NK-92 treated with Interleukin-12 subunit alpha and Interleukin-12 subunit beta, amount 100 ng/mL, for 24 hours (cell line): Measurements from ENCODE around the gene HDAC4.

Experiments used
- DNase-seq: peaks from one replicate; lab custom pipeline; 2025; lab: John Stamatoyannopoulos, UW

Gene HDAC4

DNA sequence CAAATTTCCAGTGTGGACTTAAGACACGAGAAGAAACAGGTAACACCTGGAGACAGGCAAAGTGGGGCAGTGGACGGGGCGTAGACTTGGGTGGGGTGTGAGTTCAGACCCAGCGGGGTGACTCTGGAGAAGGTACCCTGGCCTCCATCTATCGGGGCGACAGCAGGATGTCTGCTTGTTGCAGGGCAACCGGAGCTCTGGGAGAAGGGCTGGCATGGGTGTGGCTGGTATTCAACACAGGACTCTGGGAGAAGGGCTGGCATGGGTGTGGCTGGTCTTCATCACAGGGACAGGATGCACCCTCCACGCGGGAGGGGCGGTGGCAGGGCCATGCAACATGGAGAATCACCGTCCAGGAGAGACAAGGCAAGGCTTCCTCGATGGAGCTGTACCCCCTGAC, 198.5 kb downstream of the HDAC4 start:
- no peak for DNase-seq

DNA sequence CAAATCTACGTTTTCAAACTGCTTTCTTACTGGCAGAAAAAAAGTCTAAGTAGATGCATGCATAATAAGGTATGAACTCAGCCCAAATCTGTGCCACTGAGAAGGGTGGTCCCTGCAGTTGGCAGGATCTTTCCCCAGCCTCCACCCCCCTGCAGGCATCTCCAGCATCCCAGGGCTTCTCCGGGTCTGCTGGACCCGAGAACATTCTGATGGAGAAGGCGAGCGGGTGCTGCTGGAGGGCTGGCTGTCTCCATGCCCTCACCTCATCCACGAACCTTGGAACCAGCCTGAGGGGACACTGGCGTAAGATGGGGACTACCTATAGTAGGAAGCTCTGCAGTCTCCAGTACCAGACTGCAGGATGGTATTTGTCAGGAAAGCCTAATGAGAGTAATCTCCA, 198.9 kb downstream of the HDAC4 start:
- DNase-seq, result no peak

GRCh38 chr2:239201531-239201876, 199.3 kb downstream of the HDAC4 start:
- DNase-seq, result no peak

DNA sequence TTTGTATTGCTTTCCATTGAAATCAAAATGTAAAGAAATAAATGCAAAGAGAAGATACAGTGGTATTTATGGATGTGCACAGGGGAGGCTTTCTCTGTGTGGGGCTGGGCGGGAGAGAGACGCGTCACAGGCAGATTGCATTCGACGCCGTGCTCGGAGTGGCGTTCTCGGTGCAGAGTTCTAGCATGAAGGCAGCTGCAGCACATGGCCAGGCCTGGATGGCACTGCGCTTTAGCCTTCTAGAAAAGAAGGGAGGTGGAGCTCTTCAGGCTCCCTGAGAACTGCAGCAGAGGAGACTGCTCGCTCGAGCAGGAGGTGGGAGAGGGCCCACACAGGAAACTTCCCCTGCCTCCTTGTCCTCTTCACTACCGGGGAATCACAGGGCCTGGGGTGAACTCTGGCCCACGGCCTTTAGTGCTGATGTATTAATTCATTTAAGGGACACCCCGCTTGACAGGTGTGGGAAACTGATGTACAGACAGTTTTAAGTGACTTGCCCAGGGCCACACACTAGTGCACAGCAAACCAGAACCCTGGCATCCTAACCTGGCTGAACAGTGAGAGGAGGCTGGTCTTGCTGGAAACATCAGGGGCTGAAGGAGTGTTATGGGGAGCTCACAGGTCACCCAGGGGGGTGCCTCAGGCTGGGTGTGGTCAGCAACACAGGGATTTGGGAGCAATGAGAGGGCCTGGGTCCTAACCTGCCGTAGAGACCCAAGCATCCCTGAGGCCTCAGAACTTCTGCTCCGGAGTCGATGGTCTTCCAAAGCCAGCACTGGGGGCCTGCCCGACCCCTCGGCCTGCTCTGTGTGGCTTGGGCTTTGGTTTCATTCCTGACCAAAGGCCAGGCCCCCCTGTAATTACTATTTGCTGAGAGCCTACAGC, 199.9 kb downstream of the HDAC4 start:
- DNase-seq, result no peak

- DNase-seq, result no peak
Observed at GRCh38 chr2:239199041-239199768, 201.6 kb downstream of the HDAC4 start.

- DNase-seq, result no peak
Observed at GRCh38 chr2:239198221-239198620, 202.6 kb downstream of the HDAC4 start.

DNA sequence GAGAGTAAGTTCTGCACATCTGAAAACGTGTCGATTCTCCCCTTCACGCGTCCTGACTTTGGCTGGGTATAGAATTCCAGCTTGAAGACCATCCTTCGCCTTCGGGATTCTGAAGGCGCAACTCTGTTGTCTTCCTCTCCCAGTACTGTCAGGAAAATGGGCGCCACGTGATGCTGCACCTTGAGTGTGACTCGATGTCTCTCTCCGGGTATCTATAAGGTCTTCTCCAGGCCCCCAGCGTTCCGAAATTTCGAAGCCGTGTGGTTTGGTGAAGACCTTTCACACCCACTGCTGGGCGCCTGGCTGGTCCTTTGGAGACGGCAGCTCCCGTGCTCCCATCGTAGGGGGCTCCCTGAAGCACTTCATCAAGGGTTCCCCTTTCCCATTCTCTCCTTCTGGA, 203.7 kb downstream of the HDAC4 start:
- no peak for DNase-seq

DNA sequence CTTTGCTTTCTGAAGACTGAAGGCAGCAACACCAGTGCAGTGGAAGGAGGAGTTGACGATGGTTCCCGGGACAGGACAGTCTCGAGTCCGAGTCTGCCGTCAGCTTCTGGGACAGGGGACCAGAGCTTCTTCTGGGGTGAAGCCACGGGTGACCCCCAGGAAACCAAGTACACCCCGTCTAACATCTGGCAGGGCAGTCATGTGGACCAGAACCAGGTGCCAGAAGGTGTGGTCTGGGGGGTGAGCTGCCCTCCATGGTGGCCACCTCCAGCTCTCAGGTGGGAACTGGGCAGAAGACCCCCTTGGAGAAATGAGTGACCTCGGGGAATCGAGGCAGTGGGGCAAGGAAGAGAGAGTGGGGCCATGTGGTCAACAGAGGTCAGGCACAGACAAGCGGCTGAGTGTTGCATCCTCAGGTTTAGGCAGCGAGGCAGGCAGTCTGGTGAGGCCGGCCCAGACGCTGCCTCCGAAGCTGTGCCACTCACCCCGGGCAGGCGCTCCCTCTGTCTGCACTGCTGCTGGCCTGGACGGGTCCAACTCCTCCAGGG, 204.3 kb downstream of the HDAC4 start:
- DNase-seq, result no peak

- DNase-seq, result no peak
Observed at GRCh38 chr2:239195992-239196391, 204.8 kb downstream of the HDAC4 start.

DNA sequence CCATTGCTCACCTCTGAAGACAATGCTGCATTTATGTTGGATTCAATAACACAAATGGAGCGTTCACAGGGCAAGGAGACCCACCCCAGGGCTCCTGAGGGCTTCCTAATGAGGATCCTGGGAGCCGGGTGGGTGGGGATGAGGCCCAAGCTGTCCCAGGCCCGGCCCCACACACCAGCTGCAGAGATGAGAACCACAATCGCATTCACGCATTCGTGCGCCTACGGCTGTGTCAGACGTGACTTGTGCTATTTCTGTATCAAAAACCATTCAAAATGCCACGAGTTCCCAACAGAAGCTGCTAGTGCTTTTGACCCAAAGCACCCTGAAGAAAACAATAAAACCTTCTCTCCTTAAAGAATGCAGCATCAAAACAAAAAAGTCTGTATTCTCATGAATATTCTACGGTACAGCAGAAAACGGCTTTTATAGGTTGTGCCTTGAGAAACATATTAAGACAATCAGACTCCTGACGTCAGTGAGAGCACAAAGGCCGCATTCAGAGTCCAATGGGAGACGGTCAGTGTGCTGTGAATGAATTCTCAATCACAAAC, 205.4 kb downstream of the HDAC4 start:
- DNase-seq, result no peak

DNA sequence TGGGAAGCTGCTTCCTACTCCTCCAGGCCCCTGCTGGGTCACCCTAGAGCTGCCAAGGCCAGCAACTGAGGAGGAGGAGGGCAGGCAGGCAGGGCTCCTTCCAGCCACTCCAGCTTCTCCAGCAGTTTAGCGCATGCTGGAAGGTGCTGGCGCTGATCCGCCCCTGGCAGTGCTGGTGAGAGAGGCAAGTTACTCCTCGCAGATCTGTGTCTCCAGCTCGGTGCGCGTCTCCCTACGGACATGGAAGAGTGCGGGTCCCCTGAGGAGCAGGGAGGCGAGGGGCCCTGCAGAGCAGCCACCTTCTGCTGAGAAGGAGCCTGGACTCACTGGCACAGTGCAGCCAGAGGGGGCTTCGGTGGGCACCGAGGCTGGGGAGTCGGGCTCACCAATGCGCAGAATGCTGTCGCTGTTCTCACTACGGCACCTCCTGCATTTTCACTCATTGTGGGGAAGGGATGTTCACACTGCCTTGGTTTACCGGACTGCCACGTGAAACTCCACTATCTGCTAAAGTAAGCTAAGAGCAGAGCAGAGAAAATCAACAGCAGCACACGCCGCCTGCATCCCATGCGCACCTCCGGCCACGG, 206.0 kb downstream of the HDAC4 start:
- no peak for DNase-seq

- no peak for DNase-seq
Observed at GRCh38 chr2:239193925-239194677, 206.7 kb downstream of the HDAC4 start.

- no peak for DNase-seq
Observed at GRCh38 chr2:239193401-239193811, 207.4 kb downstream of the HDAC4 start.

DNA sequence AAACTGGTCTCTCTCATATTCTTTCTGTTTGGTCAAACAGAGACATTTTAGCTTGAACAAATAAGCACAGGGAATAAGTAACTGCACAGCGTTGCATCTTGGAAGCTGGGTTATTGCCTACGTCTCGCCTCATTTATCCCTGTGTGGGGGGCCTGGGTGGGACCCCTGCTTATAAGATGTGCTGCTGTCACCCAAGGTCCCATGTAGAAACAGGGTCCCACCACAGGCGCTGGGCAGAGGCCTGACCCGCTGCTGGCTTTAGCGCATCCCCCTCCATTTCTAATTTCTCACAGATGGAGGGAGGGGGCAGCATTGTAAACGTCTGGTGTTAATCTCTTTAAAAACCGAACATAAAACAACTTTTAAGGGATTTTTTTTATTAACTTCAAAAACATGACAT, 207.8 kb downstream of the HDAC4 start:
- no peak for DNase-seq

DNA sequence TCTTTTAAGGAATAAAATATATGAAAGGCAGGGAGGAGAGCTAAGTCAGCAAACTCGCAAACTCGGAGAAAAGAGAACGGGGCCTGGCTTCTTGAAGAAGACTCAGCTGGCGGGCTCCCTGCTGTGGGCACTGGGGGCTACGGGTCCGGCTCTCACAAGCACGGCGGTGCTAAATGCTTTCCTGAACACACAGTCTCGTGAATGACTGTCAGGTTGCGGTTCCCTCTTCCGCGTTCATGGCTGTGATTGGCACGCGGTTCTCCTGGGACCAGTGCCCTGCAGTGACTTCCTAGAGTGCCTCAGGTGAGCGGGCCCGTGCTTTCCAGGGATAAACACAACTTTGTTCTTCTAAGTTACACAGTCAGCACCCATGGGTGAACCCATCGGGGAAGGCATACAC, 208.4 kb downstream of the HDAC4 start:
- no peak for DNase-seq

DNA sequence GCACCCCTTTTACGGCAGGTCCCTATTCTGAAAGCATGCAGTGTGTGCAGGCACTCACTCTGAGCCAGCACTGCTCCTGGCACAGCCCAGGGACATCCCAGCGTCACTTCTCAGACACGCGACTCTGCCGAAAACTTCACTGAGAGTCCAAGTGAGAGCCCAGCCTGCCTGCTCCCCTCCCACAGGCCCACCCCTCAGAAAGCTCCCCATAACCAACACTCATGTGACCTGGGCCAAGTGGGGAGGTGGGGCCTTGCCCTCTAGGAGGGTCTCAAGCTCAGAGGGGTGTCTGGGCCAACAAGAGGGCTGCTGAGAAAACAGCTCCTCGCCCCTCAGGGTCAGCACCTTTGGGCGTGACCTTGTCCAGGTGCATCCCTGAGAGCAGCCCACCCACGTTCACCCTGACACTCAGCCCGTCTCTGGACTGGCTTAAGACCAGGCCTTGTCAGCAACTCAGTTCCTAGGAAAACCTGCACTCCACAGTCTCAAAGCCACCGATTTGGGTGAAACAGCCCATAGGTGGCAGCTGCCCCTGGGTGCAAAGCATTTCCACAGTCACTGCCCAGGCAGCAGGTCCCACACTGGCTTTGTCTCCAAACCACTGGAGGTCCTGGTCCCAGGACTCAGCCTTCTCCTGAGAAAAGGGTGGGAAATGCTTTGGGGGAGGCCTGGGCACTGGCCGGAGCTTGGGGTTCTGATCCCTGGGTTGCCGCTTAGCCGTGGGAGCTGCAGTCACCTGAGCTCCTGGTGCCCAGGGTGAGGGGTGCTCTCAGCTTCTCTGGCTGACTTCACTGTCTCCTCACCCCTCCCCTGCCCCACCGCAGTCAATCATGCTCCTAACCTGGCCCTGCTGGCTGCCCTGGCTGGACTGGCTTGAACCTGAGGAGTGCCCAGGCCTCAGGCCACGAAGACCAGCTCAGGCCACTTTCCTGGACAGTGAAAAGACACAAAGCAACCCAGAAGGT, 209.6 kb downstream of the HDAC4 start:
- DNase-seq, result no peak

GRCh38 chr2:239190361-239190760, 210.5 kb downstream of the HDAC4 start:
- DNase-seq, result no peak

DNA sequence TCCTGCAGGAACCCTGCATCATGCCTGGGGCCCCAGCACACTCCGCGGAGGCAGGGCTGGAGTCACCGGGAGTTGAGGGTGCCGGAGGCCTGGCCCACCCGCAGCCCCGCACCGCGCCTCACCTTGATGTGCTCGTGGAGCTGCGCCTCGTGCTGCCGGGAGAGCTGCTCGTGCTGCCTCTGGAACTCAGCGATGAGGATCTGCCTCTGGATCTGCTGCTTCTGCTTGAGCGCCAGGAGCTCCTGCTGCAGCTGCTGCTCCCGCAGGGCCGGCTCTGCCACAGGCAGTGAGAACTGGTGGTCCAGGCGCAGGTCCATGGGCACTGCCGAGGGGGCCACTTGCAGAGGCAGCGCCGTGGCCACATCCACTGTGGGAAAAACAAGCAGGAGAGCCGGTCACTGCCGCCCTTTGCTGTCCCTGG, 211.1 kb downstream of the HDAC4 start:
- no peak for DNase-seq

DNA sequence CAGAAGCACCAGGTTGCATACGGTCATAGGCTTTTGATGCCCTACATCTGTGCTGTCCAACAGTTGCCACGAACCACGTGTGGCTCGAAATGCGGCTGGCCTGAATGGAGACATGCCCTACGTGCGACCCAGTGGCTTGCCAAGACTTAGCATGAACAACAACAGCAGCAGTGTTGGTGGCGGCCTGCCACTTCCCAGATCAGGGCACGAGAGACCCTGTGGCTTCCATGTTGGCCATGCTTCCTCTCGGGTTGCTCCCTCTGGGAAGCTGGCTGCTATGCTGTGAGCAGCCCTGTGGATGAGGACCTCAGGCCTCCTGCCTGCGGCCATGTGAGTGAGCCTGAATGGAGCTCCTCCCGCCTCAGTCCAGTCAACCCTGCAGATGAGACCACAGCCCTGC, 212.3 kb downstream of the HDAC4 start:
- no peak for DNase-seq

DNA sequence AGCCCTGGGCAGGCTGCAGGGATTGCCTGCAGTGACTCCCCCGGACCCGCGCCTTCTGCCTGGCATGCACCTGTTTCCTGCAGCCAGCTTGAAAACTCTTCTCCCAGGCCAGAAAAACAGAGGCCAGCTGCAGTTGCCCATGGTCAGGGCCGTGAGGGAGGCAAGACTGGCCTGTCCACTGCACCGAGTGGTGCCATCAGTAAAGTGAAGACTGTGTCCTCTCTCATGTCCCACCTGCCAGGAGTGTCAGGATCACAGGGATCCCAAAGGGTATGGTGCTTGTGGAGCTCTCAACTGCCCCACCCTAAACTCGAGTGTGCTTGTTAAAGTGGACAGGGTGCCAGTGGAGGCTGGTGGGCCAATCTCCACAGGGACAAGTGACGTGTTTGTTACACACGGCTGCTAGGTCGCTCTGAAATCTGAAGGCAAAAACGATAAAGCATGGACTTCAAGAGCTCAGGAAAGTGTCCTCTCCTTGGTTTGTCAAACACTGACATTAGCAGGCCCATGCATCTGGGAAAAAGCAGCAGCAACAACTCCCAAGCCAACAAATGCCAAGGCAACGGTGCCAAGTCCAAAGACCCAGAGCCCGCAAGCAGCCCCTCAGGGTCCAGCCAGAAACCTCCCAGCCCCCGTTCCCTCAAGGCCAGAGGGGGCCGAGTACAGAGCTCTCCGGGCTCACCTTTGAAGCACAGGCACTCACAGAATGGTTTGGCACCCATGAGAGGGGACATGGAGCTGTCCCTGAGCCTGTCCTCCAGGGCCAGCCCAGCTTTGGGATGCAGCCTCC, 213.2 kb downstream of the HDAC4 start:
- no peak for DNase-seq
